ENCODE results near the gene URB1. TPM values are rescaled to one million over a fixed set of nuclear protein-coding genes. Genes with fewer than 3 reads are reported as not detected.

The URB1 gene
- total RNA-seq, 1 donor = 21.7 TPM

DNA sequence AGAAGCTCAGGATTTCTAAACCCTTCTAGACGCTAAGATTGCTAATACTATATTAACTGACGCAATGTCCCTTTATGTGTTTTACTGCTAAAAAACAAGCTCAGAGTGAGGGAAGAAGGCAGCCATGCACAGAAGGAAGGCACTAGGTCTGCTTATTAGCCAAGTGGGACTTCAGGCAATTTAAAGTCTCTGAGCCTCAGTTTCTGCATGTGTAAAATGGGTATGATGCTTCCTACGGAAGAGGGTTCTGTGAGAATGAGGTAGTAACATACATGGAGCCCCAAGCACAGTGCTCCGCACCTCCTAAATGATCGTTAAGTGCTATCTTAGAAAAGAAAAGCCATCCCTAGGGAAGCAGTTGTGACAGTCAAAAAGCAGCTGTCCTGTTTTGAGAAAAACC, 130.9 kb downstream of the URB1 start:
- Histone ChIP-seq H3K4me2 (ENCODE audit: insufficient read depth, low read length) (no peak overlapping the region), H2AFZ (ENCODE audit: low read length) (no peak overlapping the region), H3K27ac (ENCODE audit: low read depth, low read length) (no peak overlapping the region), H3K36me3 (ENCODE audit: insufficient read depth, low read length) (peaks cover 3% of the 10 kb centered on the region), H4K20me1 (ENCODE audit: insufficient read depth, low read length) (no peaks in the 10 kb centered on the region), H3K9me3 (ENCODE audit: low read depth, low read length) (no peaks in the 10 kb centered on the region), H3K4me1 (ENCODE audit: insufficient read depth, low read length) (peaks cover 9% of the 10 kb centered on the region), H3K79me2 (ENCODE audit: insufficient read depth, low read length) (no peaks in the 10 kb centered on the region), H3K4me3 (ENCODE audit: insufficient read depth, low read length) (no peak overlapping the region), H3K27me3 (ENCODE audit: insufficient read depth, low read length) (no peaks in the 10 kb centered on the region)
- DNase-seq (ENCODE audit: insufficient read length, low spot score, missing footprints) = no peak
- TF ChIP-seq, protein P1, sequence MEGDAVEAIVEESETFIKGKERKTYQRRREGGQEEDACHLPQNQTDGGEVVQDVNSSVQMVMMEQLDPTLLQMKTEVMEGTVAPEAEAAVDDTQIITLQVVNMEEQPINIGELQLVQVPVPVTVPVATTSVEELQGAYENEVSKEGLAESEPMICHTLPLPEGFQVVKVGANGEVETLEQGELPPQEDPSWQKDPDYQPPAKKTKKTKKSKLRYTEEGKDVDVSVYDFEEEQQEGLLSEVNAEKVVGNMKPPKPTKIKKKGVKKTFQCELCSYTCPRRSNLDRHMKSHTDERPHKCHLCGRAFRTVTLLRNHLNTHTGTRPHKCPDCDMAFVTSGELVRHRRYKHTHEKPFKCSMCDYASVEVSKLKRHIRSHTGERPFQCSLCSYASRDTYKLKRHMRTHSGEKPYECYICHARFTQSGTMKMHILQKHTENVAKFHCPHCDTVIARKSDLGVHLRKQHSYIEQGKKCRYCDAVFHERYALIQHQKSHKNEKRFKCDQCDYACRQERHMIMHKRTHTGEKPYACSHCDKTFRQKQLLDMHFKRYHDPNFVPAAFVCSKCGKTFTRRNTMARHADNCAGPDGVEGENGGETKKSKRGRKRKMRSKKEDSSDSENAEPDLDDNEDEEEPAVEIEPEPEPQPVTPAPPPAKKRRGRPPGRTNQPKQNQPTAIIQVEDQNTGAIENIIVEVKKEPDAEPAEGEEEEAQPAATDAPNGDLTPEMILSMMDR (IDR thresholded peaks at IDR 0.05; ENCODE audit: extremely low read depth, low read depth, low read length) = no peak

Small RNA genes within 50 kb of the gene (small RNA-seq; reads per million reads assigned to genes)
- gene SNORA80A = 149 reads per million, percentile 97 among the genes with 10 or more reads in this experiment

Other genes starting within 250 kb of the URB1 start
- 3.8 and 4.3 TPM in 2 replicates for gene MIS18A, start 114.0 kb downstream of the URB1 start, total RNA-seq
- gene MRAP, start 94.2 kb downstream of the URB1 start, total RNA-seq = 0.59 and 0.72 TPM in 2 replicates
- gene EVA1C, start 19.7 kb upstream of the URB1 start, total RNA-seq = 5.0 and 8.0 TPM in 2 replicates
- gene TCP10L, start 192.5 kb upstream of the URB1 start, total RNA-seq = 0.72 TPM in 1 of 2 replicates, not detected in the other
- 14.7 and 14.8 TPM in 2 replicates for gene CFAP298, start 219.4 kb upstream of the URB1 start, total RNA-seq